HG02840 (cell line): Measurements from ENCODE around the gene MMP10.

Experiments
- ATAC-seq: cut with Tn5 transposase; IDR thresholded peaks from one replicate; pipeline ENCODE4 v1.9.1; 2021; ENCODE audit warnings: mild to moderate bottlenecking, moderate library complexity, moderate number of reproducible peaks; ENCODE audit not compliant: unreplicated experiment, low FRiP score

MMP10 gene

GRCh38 chr11:102780491-102780918 is at the start of gene MMP10:
Gene MMP10, minus strand, starts transcription at chr11:102780628. Its CDS starts 37 bp downstream, at chr11:102780591.
- no peak for ATAC-seq

- no peak for ATAC-seq
Measured at GRCh38 chr11:102829316-102830000, 49.0 kb upstream of the MMP10 start.

DNA sequence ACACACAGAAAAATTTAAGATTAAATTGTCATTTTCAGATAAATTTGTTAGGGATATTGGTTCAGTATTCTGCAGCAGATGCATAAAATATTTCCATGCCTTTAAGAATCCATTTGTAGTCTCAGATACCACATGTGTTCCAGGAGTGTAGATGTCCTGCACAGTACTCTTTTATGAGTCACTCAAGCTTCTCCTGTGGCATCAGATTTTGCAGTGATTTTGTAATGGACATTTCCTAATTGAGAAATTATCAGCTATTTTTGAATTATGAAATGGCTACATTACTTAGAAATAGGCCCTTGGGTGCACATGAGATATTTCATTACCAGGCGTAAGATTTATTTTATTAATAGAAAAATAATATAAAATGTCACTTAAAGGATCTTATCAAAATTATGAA is 44.1 kb upstream of the MMP10 start:
- no peak for ATAC-seq

DNA sequence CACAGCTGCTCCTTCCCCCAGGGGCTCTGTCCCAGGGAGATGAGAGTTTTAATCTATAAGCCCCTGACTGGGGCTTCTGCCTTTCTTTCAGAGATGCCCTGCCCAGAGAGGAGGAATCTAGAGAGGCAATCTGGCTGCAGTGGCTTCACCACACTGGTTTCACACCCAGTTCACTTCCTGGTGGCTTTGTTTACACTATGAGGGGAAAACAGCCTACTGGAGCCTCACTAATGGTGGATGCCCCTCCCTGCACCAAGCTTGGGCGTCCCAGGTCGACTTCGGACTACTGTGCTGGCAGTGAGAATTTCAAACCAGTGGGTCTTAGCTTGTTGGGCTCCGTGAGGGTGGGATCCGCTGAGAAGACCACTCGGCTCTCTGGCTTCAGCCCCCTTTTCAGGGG is 39.1 kb upstream of the MMP10 start:
- ATAC-seq: no peak

DNA sequence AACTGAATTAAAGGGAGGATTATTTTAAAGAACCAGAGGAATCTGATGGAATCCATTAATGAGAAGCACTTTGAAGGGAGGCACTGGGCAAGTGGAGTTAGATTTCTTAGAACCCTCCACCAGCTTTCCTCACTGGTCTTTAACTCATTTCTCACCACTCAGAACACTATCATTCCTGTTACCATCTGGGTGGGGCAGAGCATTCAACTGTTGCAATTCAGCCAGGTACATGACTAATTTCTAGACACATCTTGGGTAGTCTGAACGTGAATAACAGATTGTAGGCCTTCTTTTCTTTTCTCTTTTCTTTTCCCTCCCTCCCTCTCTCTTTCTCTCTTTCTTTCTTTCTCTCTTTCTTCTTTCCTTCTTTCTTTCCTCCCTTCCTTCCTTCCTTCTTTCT is 33.1 kb upstream of the MMP10 start:
- ATAC-seq: no peak

- no peak for ATAC-seq
Measured at GRCh38 chr11:102812188-102812587, 31.8 kb upstream of the MMP10 start.

- no peak for ATAC-seq
Measured at GRCh38 chr11:102810950-102811660, 30.7 kb upstream of the MMP10 start.

DNA sequence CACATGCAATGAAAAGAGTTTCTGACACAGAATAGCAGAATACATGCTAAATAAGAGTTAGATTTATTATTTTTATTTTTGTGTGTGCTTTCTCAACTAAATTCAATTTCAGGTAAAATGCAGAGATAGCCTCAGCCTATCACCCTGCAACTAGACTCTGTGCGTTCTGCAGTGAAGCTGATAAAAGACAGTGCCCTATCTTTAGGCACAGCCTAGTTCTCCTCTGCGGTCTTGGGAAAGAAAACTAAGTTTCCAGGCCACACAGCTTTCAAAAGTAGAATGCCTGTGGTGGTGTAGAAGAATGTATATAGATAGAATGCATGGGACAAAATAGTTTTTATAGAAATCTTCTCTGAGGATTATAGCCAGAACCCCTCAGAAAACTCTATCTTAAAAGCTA is 29.5 kb upstream of the MMP10 start:
- no peak for ATAC-seq

DNA sequence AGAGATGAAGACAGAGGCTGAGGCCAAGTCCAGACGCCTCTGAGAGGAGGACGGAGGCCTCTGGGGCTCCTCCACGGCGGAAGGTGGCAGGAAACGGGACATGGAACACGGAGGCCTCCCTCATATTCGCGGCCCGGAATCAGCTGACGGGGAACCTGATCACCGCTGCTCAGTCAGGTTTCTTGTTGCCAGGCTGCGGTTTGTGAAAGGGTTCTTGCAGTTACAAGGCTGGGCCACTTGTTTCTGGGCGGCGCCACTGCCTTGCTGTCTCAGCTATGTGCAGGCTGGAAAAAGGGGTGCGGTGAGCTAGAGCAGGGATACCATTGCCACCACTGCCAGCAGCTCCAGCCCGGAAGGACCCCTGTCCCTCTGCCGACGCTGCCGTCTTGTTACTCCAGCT is 27.5 kb upstream of the MMP10 start:
- no peak for ATAC-seq

- ATAC-seq: no peak
Measured at GRCh38 chr11:102806296-102806695, 25.9 kb upstream of the MMP10 start.

GRCh38 chr11:102802341-102802740 is 21.9 kb upstream of the MMP10 start:
- ATAC-seq: no peak

- no peak for ATAC-seq
Measured at GRCh38 chr11:102800767-102801166, 20.3 kb upstream of the MMP10 start.

DNA sequence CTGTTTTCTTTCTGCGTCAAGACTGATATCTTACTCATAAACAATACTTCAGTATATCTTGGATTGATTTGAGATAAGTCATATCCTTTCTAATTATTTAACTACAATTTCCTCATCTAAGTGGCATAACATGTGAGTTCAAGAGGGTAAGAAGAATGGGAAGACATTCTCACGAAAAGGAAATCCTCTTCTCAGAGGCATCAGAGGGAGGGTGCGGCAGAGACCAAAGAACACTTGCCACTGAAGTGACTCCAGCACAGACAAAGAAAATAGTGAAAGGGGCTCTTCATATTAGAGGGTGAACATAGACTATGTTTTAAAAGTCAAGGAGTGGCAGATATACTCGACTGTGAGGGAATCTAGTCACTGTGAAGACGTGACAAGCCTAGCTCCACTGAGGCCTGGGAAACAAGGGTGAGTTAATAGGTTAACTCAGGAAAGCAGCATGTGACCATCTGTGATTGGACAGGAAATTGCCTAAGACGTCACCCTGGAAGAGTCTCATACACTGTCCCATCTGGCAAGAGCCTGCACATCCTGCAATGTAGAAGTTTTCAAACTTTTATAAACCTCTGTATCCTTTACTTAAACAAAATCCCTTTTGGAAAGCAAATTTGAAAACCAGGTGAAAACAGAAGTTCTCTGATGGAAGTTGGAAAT is 19.4 kb upstream of the MMP10 start:
- ATAC-seq: no peak

- ATAC-seq: no peak
Measured at GRCh38 chr11:102798012-102798746, 17.8 kb upstream of the MMP10 start, which contains the start of gene MMP1. Gene MMP1, minus strand, starts transcription at chr11:102798160. Its CDS starts 68 bp downstream, at chr11:102798092.

DNA sequence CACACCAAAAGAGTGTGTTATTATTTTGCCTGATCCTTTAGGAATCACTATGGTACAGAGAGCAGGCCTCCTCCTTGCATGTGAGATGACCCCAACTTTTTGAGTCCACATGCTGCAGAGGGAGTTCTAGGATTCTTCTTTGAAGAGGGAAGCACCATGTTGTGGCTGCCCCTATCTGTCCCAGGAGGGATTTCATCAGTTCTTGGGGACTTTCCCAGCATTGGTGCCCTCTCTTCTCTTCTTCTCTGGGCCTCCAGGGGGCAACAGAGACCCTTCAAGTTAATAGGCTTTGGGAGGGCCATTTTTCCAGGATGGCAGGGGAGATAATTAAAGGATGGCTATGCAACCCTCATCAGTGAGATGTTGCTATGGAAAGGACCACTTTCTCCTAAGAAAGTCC is 14.0 kb upstream of the MMP10 start:
- ATAC-seq: peak; percentile 89

DNA sequence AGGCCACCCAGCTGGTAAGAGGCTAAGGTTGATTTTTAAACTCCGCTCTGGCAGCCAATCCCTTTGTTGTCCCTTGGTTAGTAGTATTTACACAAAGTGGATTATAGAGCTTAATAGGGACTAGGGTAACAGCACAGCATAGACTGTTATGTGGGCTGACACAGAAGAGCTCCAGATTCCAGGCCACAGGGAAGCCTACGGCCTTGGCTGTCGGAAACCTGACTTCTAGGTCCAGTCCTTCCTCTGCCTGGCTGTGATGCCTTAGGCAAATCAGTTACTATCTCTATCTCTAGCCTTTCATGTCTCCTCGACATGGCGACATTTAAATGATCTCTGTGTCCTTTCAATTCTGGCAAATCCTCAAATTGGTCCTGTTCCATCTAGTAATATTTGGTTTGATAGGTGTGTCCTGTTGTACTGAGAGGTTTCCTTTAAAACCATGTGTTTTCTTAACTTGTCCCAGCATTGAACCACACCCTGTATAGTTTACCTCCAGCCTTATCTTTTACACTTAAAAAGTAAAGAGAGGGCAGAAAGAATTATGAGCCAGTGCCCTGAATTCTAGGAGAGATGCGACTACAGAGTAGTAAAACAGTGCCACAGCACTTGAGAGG is 13.4 kb upstream of the MMP10 start:
- ATAC-seq: no peak

- ATAC-seq: no peak
Measured at GRCh38 chr11:102792604-102793003, 12.2 kb upstream of the MMP10 start.

- no peak for ATAC-seq
Measured at GRCh38 chr11:102791271-102792036, 11.0 kb upstream of the MMP10 start.

DNA sequence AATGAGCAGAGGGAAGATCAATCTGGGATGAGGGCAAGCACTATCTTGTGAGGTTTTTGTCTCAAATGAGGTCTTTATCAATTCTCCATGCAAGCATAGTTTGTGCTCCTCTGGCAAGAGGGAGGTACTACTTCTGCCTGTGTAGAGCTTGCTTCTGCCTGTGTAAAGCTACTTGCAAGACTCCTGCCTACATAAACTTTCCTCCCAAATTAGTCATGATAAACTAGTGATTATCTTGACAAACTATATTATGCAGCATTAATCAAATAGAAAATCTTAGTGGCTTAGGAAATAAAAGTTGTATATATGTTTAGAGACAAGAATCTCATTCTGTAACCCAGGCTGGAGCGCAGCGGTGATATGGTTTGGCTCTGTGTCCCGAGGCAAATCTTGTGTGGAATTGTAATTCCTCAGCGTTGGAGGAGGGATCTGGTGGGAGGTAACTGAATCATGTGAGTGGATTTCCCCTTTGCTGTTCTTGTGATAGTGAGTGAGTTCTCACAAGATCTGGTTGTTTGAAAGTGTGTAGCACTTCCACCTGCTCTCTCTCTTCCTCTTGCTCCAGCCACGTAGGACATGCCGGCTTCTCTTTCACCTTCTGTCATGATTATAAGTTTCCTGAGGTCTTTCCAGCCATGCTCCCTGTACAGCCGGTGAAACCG is 8.0 kb upstream of the MMP10 start:
- ATAC-seq: no peak
